HepG2 (cell line): ENCODE results near the gene CSNK1D. TPM values are rescaled to one million over a fixed set of nuclear protein-coding genes. Genes with fewer than 3 reads are reported as not detected.

Experiments used
- ATF7 ChIP-seq, 2 experiments: fragments of 450-650 bp in 1 of 2; sonication (generic) in 1 of 2; formaldehyde crosslinking in 1 of 2; IDR thresholded peaks; 2 replicates each; pipeline versions ENCODE4 v1.4.0 to v1.6.1; 2016 to 2020; ENCODE audit warnings: antibody characterized with exemption in 1 of 2, mild to moderate bottlenecking in 1 of 2, missing genetic modification reagents in 1 of 2
- HNRNPL ChIP-seq: fragments of 200-400 bp; formaldehyde crosslinking; IDR thresholded peaks from 2 replicates; pipeline ENCODE4 v1.6.1; 2017; ENCODE audit warnings: mild to moderate bottlenecking, low read depth, low read length
- KDM5B ChIP-seq: sonication (generic); formaldehyde crosslinking; IDR thresholded peaks from 2 replicates; pipeline ENCODE4 v1.4.0; 2020; ENCODE audit warnings: missing genetic modification reagents, mild to moderate bottlenecking, borderline replicate concordance
- MED8 ChIP-seq: sonication (generic); formaldehyde crosslinking; IDR thresholded peaks from 2 replicates; pipeline ENCODE4 v1.8.1; 2023; ENCODE audit warnings: mild to moderate bottlenecking, missing genetic modification reagents; ENCODE audit not compliant: insufficient replicate concordance
- POGZ ChIP-seq: sonication (generic); formaldehyde crosslinking; IDR thresholded peaks from 2 replicates; pipeline ENCODE4 v1.4.0; 2020; ENCODE audit warnings: mild to moderate bottlenecking, missing genetic modification reagents
- ZFP91 ChIP-seq: sonication (generic); formaldehyde crosslinking; IDR thresholded peaks from 2 replicates; pipeline ENCODE4 v1.9.0; 2022; ENCODE audit warnings: missing genetic modification reagents, mild to moderate bottlenecking, borderline replicate concordance
- ZMYM4 ChIP-seq: sonication (generic); formaldehyde crosslinking; IDR thresholded peaks from 2 replicates; pipeline ENCODE4 v1.8.1; 2023; ENCODE audit warnings: mild to moderate bottlenecking, missing genetic modification reagents
- ZNF263 ChIP-seq: sonication (generic); formaldehyde crosslinking; IDR thresholded peaks from 2 replicates; pipeline ENCODE4 v1.4.0; 2020; ENCODE audit warnings: missing genetic modification reagents
- ZNF407 ChIP-seq: sonication (generic); formaldehyde crosslinking; IDR thresholded peaks from one replicate; pipeline ENCODE4 v1.5.1; 2020; ENCODE audit warnings: mild to moderate bottlenecking, missing genetic modification reagents; ENCODE audit errors: not compliant biosample characterization
- ZNF883 ChIP-seq: sonication (generic); formaldehyde crosslinking; IDR thresholded peaks from 2 replicates; pipeline ENCODE4 v1.5.1; 2020; ENCODE audit warnings: mild to moderate bottlenecking, missing genetic modification reagents; ENCODE audit errors: not compliant biosample characterization
- polyA plus RNA-seq, 8 experiments: library from polyadenylated mRNA; depleted of rRNA in 3 of 8; stranded (reverse) in 7 of 8; unstranded in 1 of 8; fragments of >200 nt; fragmentation: Illumina TruSeq in 4 of 8; extraction: Trizol in 4 of 8; gene quantifications; 2 replicates each; pipeline versions ENCODE4 v1.2.1 to v1.2.3, GENCODE V29; 2011 to 2016; ENCODE audit warnings: low read depth in 4 of 8, missing spikeins in 1 of 8, mixed read lengths in 1 of 8; ENCODE audit not compliant: insufficient read depth in 1 of 8
- total RNA-seq, 5 experiments: library from RNA; depleted of rRNA; stranded (reverse); fragments of >200 nt; fragmentation: Illumina TruSeq; extraction: Trizol; gene quantifications; 2 replicates each; pipeline ENCODE4 v1.2.3, GENCODE V29; 2016; ENCODE audit warnings: low read depth in 1 of 5
- TF ChIP-seq, protein P1 (sequence below): sonication (generic); formaldehyde crosslinking; IDR thresholded peaks from 2 replicates; pipeline ENCODE4 v1.4.0; 2020; ENCODE audit warnings: mild to moderate bottlenecking, missing genetic modification reagents, borderline replicate concordance
- TF ChIP-seq, protein P2 (sequence below): sonication (generic); formaldehyde crosslinking; IDR thresholded peaks from 2 replicates; pipeline ENCODE4 v1.4.0; 2020; ENCODE audit warnings: missing genetic modification reagents, borderline replicate concordance

The CSNK1D gene
- total and polyA plus RNA-seq, 2 of the 13 experiments (the other 11 are each of a cell fraction or from before 2014, with no cell fraction given), result 31.5 to 128 TPM

DNA sequence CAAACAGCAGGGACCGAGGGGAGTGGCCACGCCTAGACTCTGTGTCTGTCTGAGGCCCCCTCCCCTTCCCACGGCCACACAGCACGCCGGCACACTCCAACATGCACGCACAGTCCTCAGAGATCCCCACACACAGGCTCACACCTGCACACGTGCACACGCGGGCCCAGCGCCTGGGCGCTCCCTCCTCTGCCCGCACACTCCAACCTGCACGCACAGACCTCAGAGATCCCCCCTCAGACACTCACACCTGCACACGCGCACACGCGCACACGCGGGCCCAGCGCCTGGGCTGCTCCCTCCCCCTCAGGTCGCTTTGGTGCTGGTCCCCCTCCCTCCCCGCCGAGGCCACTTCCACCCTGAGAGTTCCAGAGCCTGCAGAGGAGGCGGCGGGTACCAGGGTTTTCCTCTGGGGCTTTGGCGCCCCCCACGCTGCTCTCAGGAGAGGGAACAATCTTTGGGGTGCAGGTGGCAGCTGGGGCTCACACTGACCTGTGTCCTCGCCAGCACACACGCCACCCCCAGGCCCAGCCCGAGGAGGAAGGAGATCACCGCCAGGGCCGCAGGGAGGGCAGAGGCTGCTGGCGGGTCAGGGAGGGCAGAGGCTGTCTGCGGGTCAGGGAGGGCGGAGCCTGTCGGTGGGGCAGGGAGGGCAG lies 42.3 kb upstream of the CSNK1D start (continued):
- peak; percentile 50 for TF ChIP-seq ZNF407 (CRISPR knock-in tag)
- TF ChIP-seq ZMYM4 (CRISPR knock-in tag), result no peak
- TF ChIP-seq ZNF263 (CRISPR knock-in tag), result peak; percentile 78
- TF ChIP-seq, protein P1, sequence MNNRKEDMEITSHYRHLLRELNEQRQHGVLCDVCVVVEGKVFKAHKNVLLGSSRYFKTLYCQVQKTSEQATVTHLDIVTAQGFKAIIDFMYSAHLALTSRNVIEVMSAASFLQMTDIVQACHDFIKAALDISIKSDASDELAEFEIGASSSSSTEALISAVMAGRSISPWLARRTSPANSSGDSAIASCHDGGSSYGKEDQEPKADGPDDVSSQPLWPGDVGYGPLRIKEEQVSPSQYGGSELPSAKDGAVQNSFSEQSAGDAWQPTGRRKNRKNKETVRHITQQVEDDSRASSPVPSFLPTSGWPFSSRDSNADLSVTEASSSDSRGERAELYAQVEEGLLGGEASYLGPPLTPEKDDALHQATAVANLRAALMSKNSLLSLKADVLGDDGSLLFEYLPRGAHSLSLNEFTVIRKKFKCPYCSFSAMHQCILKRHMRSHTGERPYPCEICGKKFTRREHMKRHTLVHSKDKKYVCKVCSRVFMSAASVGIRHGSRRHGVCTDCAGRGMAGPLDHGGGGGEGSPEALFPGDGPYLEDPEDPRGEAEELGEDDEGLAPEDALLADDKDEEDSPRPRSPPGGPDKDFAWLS (CRISPR knock-in tag), result peak; percentile 68; the same call in 1 of the 2 replicates
- TF ChIP-seq KDM5B (CRISPR knock-in tag), result peak; percentile 32; the same call in 1 of the 2 replicates
- no peak for TF ChIP-seq ATF7 (IDR thresholded peaks at IDR 0.05)
- 0 out of 2 replicates have a peak, but pooled peaks have one; percentile 32 for TF ChIP-seq ATF7 (CRISPR knock-in tag; IDR thresholded peaks at IDR 0.05)
- TF ChIP-seq ZNF883, result no peak
- 0 out of 2 replicates have a peak, but pooled peaks have one; percentile 42 for TF ChIP-seq ZFP91
- 0 out of 2 replicates have a peak, but pooled peaks have one; percentile 38 for TF ChIP-seq POGZ (CRISPR knock-in tag)
- TF ChIP-seq MED8 (CRISPR knock-in tag), result peak; percentile 63
- TF ChIP-seq, protein P2, sequence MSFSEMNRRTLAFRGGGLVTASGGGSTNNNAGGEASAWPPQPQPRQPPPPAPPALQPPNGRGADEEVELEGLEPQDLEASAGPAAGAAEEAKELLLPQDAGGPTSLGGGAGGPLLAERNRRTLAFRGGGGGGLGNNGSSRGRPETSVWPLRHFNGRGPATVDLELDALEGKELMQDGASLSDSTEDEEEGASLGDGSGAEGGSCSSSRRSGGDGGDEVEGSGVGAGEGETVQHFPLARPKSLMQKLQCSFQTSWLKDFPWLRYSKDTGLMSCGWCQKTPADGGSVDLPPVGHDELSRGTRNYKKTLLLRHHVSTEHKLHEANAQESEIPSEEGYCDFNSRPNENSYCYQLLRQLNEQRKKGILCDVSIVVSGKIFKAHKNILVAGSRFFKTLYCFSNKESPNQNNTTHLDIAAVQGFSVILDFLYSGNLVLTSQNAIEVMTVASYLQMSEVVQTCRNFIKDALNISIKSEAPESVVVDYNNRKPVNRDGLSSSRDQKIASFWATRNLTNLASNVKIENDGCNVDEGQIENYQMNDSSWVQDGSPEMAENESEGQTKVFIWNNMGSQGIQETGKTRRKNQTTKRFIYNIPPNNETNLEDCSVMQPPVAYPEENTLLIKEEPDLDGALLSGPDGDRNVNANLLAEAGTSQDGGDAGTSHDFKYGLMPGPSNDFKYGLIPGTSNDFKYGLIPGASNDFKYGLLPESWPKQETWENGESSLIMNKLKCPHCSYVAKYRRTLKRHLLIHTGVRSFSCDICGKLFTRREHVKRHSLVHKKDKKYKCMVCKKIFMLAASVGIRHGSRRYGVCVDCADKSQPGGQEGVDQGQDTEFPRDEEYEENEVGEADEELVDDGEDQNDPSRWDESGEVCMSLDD (CRISPR knock-in tag), result peak; percentile 24; the same call in 1 of the 2 replicates
- peak; percentile 85 for TF ChIP-seq HNRNPL
